NCI-H524 treated with DMSO at 0.1 percent for 48 hours (cell line): Measurements from ENCODE around the gene SETBP1.

Experiments used
- DNase-seq: peaks from one replicate; lab custom pipeline; 2025; lab: John Stamatoyannopoulos, UW

Gene SETBP1

DNA sequence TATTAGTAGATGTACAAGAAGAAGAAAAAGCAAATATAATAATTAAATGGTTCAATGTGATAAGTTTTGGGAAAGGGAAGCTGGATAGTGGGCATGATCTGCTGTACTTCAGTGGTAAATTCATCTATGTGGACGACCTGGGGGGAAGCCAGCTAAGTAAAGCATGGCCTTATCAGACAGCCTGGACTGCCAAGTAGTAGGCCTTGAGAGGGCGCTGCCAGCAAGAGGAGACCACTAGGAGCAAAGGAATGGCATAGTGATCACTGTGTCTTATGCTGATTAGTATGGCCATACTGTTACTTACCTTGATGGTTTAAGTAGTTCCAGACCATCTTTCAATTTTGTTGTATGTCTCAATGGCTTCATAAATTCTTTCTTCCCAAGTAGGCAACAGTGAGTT is 287.6 kb downstream of the SETBP1 start:
- no peak for DNase-seq

DNA sequence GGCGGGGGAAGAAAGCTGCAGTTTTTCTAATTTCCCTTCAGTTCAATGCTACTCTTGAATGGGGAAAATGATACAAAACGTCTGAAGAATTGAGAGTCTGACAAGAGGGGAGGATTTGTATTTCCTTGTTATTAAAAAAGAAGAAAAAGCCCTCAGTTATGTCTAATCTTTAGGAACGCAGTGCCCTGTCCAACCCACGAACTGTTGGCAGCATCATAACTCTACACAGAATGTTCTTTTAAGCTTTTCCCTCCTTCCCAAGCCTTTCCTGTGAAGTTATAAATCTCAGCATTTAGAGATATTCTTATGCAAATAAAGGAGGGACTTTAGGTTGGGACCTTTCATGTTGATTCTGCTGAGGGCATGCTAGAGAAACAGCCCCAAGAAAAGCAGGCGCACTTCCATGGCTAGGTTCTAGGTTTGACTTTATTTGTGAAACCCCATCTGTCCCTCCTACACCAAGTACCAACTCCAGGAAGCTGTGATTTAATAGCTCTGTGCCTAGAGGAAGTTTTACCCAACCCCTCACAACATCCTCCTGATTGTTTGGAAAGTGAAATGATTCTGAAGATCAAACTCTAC is 288.6 kb downstream of the SETBP1 start:
- DNase-seq = no peak

GRCh38 chr18:44973282-44973681 is 292.6 kb downstream of the SETBP1 start:
- DNase-seq = no peak

DNA sequence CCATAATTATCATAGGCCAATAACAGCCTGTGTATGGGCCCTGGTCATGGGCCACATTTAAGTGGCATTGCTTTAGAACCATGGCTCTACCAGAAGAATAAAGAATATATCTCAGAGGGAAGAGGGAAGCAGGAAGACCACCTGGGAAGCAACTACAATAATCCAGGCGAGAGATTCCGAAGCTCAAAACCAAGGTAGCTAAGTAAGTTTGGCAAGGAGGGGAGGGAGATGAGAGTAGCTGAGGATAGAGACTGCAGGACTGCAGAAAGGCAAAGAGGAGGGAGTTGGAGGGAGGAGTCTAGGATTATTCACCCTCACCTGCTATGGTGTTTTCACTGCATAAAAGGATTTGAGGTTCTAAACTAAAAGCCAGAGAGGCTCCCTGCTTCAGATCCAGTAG is 293.5 kb downstream of the SETBP1 start:
- no peak for DNase-seq

DNA sequence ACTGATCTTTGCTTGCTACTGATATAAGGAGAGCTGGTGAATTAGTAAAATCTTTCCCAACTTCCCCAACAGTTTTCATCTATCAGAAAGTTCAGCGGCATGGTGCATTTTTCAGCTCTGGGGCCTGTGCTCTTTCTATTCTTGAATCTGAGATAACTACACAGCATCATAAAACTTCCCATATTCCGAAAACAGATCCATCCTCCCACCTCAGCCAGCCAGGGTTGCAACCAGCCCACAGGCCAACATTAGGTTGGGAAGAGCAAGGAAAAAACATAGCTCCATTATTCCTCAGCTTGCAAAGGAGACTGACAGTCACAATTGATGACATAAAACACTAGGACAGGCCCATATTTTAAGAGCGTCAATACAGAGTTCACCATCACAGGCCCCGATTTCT is 297.2 kb downstream of the SETBP1 start:
- DNase-seq = no peak

DNA sequence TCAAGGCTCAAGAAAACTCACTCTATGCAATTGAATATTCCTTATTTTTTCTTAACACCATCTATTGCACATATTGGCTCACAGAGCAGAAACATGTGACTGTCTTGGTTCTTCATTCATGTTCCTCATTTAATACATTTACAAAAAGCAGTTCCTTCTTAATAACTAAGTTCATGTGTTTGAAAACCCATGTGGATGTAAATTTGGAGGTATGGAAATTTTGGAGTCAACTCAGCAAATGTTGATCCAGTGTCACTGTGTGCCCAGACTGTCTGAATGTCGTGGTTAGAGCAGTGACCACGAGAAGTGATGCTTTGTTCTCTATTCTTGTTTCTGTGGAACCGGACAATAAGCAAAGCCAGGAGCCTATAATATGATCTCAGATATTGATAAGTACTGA is 299.1 kb downstream of the SETBP1 start:
- DNase-seq = no peak

DNA sequence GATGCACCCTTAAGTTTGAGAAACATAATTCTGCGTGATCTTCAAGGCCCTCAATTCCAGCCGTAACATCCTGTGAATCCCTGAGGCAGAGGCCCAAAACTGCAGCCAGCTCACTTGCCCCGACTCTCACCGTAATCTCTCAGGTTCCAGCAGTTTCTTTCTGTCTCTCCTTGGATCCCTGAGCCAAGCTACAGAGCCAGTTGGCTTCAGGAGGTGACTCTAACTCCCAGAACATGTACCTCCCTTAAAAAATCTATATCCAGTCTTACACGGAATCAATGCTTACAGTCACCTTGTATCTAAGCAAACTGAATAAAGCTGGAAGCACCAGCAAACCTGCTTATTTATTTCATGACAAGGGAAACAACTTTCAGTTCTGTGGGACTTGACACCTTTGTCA is 300.4 kb downstream of the SETBP1 start:
- DNase-seq = no peak

GRCh38 chr18:44986933-44987332 is 306.2 kb downstream of the SETBP1 start:
- DNase-seq = no peak

GRCh38 chr18:44987371-44987770 is 306.7 kb downstream of the SETBP1 start:
- DNase-seq = no peak

DNA sequence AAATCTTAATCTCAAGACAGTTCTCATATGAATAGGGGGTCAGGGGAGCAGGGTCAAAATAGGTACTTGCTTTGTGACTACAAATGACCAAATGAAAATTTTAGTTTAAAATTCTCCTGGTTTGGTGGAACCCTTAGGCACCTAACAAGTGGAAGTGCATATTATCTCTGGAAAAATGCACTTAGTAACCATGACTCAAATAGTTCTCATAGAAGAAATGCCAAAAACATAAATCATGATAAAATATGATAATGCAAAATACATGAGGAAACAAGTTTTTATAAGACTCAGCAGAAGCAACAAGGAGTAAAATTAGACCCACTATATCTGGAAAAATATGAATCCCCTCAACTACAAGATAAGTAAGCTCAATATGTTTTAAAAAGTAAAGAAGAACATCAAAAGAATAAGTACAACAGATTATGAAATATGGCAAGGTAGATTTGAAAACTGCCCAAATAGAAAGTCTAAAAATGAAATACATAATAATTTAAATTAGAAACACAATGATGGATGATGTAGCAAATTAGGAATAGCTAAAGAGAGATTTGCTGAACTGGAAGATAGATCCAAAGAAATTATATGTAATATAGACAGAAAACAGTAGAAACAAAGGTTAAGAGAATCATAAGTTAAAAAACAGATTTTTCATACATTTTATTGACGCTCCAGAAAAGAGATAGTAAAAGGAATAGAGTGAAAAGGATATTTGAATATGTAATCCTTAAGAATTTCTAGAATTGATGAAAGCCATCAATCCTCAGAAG is 308.3 kb downstream of the SETBP1 start:
- DNase-seq = no peak

DNA sequence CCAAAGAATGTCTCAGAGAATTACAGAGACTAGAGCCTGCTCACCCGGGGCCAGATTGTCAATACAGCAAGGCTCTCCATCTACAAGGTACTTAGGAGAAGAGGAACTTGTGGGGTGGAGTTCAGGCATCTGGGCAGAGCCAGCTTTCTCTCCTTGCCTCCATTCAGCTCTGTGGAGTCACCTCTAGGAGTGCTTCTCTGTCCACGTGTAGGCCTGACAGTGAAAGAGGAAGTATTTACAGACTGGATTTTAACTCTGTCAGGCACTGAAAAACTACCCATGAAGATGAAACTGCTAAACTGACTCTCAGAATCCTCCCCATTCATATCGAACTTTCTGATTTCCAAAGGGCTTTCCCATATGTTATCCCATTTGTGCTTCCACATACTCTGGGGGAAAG is 315.6 kb downstream of the SETBP1 start:
- no peak for DNase-seq

DNA sequence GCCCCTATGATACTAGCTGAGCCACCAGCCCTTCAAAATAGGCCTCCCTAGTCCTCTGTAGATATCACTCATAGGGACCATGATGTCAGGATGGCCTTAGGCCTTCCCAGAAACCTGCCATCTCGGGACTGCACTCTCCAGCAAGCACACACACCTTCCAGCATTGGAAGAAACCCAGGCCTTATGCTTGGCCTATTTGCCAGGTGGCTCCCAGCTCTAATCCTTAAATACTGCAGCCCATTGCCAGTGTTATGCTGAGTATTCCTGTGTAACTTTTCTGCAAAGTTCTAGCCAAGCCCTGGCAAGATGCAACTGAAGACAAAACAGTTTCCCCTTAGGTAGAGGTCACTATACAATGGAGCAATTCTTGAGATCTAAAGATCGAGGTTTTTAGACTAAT is 316.5 kb downstream of the SETBP1 start:
- no peak for DNase-seq

- DNase-seq = no peak
These were observed 317.7 kb downstream of the SETBP1 start for GRCh38 chr18:44998360-44998759.

DNA sequence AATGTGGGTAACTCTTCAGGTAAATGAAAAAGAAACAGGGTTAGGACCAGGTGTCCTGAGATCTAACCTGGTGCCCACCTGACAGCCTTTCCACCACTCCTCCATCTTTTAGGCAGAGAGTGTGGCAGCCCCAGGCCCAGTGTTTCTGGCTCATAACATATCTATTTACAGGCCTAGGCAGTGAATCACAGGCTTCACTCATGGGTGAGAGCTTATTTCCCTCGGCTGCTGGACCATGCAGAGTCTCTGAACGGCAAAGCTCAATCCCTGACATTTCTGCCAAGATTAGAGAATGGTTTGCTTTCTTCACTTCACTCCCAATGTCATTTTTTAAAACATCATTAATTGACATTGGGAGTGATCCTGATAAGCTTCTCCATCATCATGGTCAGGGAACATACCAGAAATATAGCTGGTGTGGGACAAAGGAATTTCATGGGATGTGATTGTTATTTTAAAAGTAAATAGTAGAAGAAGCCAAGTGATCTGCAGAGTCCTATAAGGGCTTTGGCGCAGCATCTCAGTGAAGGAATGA is 323.9 kb downstream of the SETBP1 start:
- no peak for DNase-seq

DNA sequence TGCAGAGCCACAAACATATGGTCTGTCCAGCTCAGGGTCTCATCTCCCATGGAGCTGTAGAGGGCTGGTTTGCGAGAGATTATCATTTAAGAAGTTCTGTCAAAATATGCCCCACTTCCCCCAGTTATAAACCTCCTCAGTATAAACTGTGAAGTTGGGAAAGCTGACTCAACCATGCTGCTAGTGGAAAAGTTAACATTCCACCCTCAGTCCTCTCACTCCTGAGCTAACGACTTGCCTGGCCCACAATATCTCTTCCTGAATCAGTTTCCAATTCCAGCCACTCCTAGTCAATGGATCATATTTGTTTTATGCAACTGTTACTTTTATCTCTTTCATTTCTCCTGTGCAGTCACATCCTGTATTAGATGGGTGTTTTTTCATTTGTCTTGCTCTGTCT is 326.2 kb downstream of the SETBP1 start:
- DNase-seq = no peak

GRCh38 chr18:45007531-45007930 is 326.8 kb downstream of the SETBP1 start:
- DNase-seq = no peak

DNA sequence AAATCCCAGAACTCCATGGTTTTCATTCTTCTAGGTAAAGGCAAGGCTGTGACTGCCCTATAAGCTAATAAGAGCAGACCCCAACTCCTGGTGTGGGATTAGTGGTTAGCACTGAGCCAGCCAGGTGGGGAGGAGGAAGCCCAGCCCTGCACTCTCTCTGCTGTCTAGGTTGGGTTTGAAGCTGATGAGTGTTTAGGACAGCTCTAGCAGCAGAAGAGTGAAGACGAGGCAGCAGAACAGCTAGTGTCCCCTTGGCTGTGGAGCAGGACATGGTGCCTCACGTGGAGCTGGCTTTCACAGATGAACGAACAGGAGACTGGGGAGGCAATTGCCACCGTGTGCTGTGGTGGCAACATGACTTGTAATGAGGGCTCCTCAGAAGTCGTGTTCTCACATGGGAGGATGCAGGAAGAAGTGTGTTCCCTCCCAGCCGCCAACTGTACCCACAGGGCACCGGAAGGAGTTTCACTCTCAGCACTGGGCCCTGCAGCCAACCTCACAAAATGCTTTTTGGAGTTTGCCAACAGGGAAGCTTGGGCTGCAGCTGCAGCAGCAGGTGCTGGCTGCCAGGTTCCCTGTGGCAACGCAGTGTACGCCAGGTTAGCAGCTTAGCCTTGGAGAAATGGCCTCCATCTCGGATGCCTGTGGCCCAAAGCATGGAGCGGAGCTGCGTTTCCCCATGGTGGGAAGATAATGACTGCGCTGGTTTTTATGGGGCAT is 328.2 kb downstream of the SETBP1 start:
- DNase-seq = no peak

DNA sequence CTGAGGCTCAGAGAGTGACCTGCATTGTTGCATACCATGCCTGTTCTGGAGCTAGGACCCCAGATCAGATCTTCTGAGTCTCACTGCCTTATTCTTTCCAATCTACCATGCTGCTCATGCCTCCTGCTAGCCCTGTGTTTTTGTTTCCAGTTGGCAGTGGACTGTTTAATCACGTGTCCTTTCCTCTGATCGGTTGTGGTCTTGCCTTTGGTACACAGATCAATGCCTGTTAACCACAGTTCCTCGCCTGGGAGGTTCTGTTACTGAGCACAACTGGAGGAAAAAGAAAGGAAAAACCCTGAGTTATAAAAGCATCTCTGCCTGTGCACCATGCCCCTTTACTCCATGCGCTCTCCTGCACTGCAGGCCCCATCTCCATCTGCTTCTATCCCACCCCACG is 329.1 kb downstream of the SETBP1 start:
- DNase-seq = no peak

DNA sequence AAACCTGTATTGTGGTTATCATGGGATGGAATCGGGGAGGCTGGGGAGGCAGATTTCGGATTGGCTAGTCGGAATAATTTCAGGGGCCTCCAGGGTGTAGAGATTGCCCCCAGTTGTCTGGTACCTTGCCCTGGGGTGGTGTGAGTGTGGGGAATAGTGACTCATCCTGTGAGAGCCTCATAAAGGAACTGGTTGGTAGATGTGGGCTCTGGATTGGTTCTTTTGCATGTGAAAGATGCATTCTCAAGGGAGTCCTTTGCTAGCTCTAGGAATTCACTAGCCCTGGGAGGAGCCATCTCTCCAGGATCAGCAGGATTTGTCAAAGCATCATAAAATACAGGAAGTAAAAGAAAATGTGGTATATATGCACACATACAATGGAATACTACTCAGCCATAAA is 331.6 kb downstream of the SETBP1 start:
- DNase-seq = no peak

DNA sequence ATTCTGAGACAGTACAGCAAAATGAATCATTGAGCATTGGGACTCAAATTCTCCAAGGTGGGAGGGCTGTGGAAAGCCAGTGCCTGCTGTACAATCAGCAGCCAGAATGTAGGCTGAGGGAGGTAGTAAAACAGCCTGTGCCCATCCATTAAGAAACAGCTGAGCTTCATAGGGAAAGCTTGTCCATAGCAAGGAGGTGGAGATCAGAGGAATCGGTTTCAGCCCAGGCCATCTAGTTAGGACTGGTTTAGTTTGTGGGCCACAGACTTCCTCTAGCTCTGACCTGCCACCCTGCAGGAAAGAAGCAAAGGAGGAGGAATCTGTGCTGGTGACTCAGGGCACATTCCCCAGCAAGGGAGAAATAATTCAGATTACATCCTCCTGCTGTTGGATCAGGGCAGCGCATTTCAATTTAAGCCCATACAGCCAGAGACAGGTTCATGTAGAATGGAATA is 333.4 kb downstream of the SETBP1 start:
- no peak for DNase-seq

DNA sequence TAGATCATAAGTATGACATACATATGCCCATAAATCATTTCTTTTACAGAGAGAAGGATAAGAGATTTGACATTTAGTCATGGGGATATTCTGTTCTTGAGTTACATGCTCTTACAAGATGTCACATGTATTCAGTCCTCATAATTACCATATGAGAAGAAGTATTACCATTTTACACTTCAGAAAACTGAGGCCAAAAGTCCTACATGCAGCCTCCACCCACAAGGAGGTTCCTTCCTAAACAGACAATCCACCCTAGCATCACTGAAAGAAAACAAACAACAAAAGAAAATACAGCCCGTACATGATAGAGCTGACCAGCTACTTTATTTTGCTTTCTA is 335.1 kb downstream of the SETBP1 start:
- DNase-seq = no peak

DNA sequence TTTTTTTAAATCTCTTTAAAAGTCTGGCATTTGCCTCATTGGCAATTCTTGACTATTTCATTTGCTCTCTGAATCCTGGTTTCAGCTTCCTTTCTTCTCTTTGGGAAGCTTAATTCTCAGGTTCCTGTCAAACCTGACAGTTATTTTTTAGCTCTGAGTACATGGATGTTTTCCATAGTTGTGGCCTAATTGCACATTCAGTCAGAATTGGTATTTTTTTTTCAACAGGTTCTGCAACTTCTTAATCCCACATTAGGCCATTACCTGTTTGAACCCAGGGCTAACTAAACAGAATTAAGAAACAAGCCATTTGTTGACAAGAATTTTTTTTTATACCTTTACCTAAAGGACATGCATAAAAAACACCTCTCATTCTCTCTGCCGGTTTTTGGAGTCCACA is 338.8 kb downstream of the SETBP1 start:
- no peak for DNase-seq

- no peak for DNase-seq
These were observed 342.8 kb downstream of the SETBP1 start for GRCh38 chr18:45023519-45023918.
